GM12878 (cell line): ENCODE data around the gene NBR1.

Experiments
- SMAD1 ChIP-seq: fragments of 450-650 bp; IDR thresholded peaks from 2 replicates; pipeline ENCODE4 v1.6.1; 2018; ENCODE audit warnings: mild to moderate bottlenecking, low read depth; ENCODE audit not compliant: partially characterized antibody
- TF ChIP-seq, protein P1 (sequence below), 3 experiments: IDR thresholded peaks in 2 of 3; conservative IDR thresholded peaks in 1 of 3; 2 replicates each; pipeline ENCODE4 v1.5.1; 2011; ENCODE audit warnings: low read depth in 3 of 3, low read length in 3 of 3, mild to moderate bottlenecking in 3 of 3, control low read depth in 2 of 3, moderate library complexity in 2 of 3, inconsistent platforms in 1 of 3, mixed read lengths in 1 of 3; ENCODE audit not compliant: control insufficient read depth in 2 of 3, insufficient read depth in 1 of 3; ENCODE audit errors: extremely low read depth in 1 of 3

DNA sequence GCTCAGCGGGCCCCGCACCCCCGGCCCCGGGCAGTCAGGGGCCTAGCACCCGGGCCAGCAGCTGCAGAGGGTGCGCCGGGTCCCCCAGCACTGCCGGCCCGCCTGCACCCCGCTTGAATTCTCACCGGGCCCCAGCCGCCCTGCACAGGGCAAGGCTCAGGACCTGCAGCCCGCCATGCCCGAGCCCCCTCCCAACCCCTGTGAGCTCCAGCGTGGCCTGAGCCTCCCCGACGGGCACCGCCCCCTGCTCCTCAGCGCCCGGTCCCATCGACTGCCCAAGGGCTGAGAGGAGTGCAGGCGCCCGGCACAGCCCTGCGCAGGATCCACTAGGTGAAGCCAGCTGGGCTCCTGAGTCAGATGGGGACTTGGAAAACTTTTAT is 44.1 kb upstream of the NBR1 start:
- TF ChIP-seq, protein P1, sequence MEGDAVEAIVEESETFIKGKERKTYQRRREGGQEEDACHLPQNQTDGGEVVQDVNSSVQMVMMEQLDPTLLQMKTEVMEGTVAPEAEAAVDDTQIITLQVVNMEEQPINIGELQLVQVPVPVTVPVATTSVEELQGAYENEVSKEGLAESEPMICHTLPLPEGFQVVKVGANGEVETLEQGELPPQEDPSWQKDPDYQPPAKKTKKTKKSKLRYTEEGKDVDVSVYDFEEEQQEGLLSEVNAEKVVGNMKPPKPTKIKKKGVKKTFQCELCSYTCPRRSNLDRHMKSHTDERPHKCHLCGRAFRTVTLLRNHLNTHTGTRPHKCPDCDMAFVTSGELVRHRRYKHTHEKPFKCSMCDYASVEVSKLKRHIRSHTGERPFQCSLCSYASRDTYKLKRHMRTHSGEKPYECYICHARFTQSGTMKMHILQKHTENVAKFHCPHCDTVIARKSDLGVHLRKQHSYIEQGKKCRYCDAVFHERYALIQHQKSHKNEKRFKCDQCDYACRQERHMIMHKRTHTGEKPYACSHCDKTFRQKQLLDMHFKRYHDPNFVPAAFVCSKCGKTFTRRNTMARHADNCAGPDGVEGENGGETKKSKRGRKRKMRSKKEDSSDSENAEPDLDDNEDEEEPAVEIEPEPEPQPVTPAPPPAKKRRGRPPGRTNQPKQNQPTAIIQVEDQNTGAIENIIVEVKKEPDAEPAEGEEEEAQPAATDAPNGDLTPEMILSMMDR (IDR thresholded peaks at IDR 0.05 in 2 of 3, conservative IDR thresholded peaks at IDR 0.05 in 1 of 3; ENCODE audit: control insufficient read depth in 2 of 3, extremely low read depth in 1 of 3, insufficient read depth in 1 of 3, low read depth in 3 of 3, low read length in 3 of 3): no peak
- no peak for TF ChIP-seq SMAD1
